Ramos (cell line): ENCODE measurements around the gene COL25A1.
"Not testable (repeated sequence)": the region's sequence is repeated elsewhere in the genome, so short reads cannot be mapped to it uniquely, and the experiment has no call there.

Source experiments
- in situ Hi-C: fragments of 300-500 bp; cut with MboI; formaldehyde crosslinking; loops from one replicate; pipeline ENCODE4 v1.14.3; 2022; ENCODE audit warnings: low sequenced_read_pairs; ENCODE audit not compliant: unreplicated experiment

The COL25A1 gene

DNA sequence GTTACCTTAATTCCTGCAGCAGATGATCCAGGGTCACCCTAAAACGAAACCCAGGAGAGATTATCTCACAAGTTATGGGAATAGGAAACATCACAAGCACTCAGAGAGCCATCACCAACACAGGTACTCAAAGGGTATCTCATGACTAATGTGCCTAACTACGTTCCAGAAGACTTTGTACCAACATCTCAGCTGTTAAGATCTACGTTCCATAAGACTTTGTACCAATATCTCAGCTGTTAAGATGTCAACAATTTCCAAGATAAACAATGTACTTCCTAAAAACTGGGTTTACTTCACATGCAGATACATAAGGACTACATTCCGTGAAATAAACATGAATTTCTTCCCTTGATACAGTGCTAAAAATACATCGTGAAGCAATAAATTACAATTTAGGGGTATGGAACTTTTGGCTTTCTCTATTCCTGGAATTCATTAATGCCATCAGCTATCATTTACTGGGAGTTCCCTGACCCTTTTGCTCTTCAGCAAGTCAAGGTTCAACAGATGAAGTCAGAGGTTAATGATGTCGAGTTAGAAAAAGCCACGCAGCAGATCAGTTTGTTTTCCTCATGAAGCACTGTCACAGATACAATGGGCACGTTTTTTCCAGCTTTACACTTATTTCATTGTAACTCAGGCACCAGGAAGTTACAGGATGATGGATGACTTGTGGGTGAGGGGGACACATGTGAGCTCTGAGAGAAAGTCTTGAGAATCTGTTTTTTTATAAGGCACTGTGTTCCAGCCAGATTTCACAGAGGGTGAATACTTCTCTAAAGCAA lies 412.6 kb downstream of the COL25A1 start:
- in situ Hi-C loops: no loop called here

DNA sequence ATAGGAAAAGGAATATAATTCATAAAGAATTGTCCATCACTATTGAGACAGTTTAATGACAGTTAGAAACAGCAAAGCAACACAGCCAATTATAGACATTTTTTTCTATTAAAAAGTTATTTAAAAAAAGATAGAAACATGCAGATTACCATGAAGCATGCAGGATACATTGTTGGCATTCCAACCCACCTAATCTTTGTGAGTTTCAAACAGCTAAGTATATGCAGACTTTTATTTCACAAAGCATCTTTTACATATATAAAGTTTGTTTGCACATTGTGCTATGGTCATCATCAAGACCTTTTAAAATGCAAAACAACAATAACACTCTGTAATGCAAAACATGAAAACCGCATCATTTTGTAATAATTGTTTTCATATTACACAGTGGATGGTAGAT lies 413.7 kb downstream of the COL25A1 start:
- in situ Hi-C loops: no loop called here

DNA sequence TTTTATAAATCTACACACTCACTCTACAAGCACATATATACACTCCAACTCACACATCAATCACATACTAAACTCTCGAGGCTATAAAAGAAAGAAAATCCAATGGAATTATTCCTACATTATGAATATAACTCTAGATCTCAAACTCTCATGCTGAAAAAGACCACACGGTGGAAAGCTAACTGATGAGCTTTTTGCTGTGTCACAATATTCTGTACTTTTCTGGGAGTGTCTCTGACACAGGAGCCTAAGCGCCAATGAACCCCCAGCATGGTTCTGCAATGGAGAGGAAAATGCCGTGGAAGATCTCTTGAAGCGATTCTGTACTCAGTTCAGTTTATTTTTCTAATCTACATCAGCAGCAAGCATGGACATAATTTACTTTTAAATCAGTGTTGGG lies 415.4 kb downstream of the COL25A1 start:
- in situ Hi-C loops: no loop called here

DNA sequence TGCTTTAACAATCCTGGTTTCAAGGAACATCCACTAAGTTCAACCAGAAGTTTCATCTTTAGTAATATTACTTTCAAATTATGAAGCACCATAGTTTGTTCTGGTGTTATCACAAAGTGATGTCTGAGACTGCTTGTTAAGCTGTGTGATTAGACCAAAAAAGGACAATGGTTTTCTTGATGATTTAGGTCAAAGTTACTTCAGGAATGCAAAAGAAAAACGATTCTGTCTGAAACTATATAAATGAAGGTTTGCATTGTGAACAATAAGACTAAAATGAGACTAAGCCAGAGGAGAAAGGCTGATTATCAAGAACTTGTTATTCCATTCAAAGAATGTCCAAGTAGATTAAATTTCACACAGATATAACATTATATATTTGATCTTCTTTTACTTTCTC lies 417.2 kb downstream of the COL25A1 start:
- in situ Hi-C loops: no loop called here

DNA sequence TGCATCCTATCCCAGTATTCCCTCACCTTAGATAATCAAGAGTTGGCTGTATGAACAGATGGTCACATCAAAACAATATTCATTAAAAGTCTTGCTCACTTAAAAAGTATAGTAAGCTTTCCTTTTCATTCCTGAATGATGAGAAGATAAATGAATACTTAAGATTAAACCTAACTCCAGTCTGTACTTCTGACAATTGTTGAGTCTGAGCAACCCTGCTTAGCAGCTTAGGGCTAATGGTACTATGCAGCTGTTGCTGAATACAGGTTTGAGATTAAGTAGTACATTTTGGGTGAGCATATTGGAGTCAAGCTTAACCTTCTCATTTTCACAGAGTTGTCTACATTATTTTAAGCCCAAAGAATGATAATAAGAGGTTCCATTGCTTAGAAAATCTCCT lies 417.9 kb downstream of the COL25A1 start:
- in situ Hi-C loops: no loop called here

DNA sequence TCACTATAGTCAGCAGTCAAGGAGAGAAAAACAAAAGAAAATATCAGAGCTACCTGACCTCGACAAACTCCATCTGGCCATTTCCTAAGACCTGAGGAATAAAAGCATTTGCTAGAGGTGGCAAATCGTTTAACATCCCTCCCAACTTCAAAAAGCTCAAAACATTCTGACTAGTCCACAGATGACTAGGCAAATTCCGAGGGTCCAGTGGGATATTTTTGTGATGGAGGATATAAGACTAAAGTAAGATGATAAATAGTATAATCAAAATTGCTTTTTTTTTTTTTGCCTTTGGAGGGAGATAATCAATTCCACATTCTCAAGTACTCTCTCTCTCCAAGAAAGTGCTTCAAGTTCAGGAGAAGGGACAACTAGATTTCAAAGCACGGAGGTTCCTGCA lies 420.5 kb downstream of the COL25A1 start:
- in situ Hi-C loops: no loop called here

DNA sequence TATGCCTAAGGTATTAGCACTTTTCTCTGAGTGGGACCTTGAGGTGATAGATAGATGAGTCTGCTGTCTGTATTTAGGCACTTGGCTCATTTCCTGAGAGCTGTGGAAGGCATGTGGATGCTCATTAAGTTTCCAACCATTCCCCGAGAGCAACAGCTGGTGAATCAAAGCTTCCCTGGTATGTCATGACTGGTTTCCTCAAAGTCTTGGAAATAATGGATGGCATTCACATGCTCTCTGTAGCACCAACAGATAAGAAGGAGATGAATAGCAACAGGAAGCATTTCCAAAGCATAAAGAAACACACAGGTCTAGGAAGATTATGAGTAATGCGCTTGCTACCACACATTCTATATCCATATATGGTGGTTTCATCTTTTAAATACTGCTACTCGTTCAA lies 421.3 kb downstream of the COL25A1 start:
- in situ Hi-C loops: no loop called here

DNA sequence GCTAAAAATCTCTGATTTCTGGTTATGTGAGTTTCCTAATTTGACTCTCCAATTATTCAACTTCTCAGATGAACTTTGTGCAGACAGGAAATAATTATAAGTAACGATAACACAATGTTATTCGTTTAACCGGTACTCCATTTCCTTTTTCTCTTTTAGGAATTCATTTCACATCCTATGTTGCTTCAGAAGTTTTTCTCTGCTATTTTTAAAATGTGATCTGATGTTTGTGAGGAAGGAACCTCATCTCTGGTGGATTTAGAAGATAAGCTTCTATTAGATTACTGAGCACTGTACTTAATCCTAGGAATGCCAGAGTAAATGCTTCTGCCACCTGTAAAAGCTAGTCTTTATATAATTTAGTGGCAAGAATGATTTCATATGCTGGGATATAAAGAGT lies 423.7 kb downstream of the COL25A1 start:
- in situ Hi-C loops: no loop called here

DNA sequence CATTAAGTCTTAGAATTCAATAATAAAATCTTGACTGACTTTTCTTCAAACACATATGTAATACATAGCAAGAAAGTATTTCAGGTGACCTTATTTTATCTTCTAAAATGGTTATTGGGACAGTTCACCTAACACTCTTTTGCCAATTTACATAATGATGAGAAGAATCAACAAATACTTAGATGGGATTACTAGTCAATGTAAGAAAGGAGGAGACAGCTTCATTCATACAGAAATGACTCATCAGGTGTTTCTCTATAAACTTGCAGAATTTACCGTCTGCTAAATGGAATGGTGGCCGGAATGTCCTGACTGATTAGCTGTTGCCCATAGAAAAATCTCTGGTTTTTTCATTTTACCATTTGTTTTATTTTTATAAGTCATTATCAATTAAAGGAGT lies 424.6 kb downstream of the COL25A1 start:
- in situ Hi-C loops: no loop called here

DNA sequence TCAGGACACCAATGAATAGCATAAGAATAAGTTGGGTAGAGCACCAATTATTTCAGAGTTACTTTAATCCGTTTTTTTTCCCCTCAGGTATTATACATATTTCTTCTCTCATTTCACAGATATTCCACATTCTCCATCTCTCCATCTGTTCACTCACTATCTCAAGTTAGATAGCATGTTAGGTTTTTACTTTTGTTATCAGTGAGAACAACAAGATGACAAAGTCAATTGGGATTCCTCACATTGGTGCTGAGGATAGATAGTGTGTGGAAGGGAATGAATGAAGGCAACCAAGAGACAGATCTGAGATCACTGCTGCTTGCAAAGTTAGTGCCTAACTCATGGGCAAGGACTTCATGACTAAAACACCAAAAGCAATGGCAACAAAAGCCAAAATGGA lies 427.7 kb downstream of the COL25A1 start:
- in situ Hi-C loops: no loop called here

DNA sequence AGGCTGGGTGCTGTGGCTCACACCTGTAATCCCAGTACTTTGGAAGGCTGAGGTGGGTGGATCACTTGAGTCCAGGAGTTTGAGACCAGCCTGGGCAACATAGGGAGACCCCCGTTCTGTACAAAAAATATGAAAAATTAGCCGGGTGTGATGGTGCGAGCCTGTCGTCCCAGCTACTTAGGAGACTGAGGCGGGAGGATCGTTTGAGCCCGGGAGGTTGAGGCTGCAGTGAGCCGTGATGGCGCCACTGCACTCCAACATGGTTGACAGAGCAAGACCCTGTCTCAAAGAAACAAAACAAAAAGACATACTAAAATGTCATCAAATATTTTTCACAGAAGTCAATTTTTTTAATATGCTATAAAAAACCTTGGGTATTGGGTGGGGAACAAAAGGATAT lies 432.5 kb downstream of the COL25A1 start:
- in situ Hi-C loops: not testable (repeated sequence)

DNA sequence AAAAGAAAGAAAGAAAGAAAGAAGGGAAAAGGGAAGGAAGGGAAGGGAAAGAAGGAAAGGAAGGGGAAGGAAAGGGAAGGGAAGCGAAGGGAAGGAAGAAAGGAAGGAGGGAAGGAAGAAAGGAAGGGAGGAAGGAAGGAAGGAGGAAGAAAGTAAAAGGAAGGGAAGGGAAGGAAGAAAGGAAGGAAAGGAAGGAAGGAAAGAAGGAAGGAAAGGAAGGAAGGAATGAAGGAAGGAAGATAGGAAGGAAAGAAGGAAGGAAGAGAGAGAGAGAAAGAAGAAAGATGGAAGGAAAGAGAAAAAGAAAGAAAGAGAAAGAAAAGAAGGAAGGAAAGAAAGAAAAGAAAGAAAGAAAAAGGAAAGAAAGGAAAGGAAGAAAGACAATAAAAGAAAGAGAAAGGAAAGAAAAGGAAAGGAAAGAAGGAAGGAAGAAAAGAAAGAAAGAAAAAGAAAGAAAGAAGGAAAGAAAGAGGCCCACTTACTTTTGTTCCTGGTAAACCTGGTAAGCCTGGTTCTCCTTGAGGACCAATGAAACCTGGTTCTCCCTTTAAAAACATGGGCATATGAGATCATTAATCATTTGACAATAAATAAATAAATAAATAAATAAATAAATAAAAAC lies 433.7 kb downstream of the COL25A1 start:
- in situ Hi-C loops: no loop called here

DNA sequence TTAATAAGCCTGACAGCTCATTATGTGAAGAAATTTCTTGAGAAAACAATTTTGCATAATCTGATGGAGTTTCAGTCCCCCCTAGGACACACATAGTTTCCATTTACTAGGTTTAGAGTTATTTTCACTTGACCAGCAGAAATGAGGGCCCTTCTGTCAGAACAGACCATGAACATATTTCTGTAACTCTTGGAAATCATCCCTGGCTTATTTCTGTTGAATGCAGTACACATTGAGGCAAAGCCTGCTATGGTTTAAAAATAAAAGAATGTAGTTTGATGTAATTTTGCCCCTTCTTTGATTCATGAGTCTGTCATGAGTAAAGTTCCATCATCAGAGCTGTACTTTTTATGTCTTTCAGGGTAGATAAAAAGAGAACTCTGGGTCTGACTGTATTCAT lies 435.0 kb downstream of the COL25A1 start:
- in situ Hi-C loops: no loop called here

DNA sequence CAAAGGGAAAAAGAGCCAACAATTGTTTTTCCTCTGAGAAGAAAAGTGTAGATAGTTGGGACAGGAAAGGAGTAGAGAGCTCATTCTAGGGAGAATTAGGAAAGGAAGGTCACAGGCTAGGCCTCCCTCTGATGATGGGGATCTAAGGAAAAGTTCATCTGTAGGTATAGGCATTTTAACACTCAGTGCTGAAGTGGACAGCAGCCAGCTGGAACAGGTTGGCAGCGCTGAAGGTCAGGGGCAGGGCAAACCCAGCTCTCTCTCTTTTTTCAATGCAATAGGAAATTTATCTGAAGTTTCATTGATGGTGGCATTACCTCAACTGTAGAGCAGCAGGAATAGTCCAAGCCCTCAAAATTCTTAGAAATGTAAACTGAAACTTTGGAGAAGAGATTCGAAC lies 441.1 kb downstream of the COL25A1 start:
- in situ Hi-C loops: no loop called here

DNA sequence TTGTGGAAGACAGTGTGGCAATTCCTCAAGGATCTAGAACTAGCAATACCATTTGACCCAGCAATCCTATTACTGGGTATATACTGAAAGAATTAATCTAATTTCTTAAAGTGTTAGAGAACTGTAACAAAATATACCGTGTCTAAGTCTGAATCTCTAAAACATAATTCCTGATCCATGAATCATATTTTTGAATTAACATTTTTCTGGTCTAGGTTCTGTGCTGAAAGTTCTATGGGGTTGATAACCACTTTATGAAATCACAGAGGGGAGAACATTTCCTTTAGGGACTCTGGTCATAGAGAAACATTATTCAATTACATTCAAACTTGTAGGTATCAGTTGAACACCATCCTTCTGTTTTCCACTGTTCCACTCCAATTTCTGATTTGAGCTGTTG lies 447.7 kb downstream of the COL25A1 start:
- in situ Hi-C loops: no loop called here

DNA sequence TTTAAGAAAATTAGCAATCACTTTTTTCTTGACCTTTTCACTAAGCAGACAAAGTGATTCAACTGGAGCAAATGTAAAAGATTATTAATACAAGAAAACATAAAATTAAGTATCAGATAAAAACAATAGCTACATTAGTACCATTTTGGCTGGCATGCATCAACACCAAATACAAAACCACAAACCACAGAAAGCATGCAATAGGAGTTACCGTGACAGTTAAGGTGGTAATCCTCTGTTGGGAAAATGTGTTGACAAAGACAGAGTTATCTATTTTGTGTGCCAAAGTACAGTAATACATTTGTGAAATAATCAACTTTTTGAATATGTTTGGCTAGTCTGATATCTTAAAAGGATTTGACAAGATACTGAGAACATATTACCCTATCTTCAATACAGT lies 449.8 kb downstream of the COL25A1 start:
- in situ Hi-C loops: no loop called here

DNA sequence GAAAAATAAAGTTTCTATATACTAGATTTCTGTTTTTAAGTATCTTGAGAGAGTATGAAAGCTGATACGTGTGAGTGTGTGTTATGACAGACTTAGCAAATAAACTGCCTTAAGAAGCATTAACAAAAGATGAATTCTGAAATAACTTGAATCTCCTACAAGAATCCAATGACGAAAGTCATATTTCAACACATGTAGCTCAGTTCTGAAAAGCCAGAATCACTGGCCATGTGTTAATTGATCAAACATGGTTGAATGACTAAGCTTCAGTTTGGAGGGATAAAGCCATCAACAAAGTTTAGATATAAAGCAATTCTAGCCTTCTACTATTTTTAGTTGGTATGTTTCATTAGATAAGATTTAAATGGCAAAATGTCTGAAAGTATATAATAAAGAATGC lies 451.1 kb downstream of the COL25A1 start:
- in situ Hi-C loops: no loop called here

DNA sequence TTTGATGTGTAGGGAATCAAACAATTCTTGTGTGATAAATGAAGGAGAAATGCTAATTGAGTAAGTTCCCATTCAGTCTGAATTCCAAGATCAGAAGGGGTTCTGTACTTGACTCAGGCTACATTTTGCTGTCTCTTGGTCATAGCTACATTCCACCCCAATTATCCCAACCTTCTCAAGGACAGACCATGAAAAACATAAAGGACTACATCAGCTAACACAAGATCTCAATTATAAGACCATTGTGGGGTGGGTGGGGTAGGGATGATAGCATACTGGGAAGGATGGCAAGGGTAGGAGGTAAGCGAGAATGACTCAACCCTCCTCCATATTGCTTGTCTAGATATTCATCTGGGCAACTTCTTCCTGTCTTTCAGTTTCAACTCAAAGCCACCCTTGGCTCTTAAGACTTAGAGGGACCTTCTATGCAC lies 452.2 kb downstream of the COL25A1 start:
- in situ Hi-C loops: no loop called here

DNA sequence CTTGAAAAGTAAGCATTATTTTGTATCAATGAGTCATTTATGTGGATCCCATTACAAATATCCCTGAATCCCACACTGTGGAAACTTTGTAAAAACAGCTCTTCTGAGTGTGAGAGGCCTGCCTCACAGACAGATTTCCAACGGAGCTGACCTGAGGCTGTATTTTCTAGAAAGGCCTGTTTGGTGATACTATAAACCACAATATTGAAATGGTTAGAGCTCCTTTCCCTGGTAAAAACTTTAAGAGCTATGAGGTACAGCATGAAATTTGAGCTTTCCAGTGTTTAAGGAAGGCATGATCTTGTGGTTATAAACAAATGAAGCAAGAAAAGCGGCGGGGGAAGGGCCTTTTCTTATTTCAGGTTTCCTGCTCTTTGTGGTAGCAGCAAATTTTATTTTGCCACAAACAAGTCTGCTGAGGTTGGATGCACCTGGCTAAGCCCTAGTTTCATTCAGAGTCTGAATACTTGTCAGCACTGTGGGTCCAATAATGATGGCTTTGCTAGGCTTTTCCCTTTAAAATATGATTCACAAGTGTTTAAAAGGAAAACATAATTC lies 452.8 kb downstream of the COL25A1 start:
- in situ Hi-C loops: no loop called here

DNA sequence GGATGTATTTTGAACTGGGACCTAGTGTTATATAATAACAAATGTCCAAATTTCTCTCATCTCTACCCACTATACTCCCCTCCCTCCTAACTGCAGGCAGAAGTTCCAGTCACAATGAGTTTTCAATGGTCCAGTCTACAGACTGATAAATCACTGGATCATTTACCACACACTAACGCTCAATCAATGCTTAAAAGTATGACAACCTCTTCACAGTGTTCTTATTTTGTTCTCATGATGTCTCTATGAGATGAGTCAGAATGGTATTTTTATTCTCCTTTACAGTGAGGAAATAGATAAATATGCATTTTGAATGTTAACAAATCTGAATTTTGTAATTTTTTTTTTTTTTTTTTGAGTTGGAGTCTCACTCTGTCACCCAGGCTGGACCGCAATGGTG lies 455.9 kb downstream of the COL25A1 start:
- in situ Hi-C loops: no loop called here

DNA sequence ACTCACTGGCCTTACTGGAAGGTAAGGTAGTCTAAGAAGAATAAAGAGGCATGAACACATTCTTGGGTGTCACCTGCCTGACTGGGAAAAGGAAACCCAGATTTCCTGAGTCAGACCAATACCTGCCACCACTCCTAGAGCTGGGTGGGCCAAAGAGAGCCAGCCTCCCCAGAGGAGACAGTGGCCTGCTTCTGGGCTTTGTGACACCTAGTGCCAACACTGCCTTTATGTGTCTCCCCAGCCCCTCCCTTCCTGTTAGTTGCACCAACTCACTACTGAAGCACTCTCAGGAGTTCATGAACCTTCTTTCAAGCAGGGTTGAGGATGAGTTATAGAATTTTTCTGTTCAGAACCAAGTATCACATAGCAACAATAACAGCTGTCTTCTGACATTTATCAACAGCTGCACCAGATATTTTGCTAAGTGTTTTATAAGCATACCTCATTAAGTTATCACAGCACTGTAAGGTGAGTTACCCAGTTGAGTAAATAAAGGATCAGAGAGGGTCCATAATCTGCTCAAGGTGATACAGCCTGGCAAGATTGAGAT lies 462.0 kb downstream of the COL25A1 start:
- in situ Hi-C loops: no loop called here

DNA sequence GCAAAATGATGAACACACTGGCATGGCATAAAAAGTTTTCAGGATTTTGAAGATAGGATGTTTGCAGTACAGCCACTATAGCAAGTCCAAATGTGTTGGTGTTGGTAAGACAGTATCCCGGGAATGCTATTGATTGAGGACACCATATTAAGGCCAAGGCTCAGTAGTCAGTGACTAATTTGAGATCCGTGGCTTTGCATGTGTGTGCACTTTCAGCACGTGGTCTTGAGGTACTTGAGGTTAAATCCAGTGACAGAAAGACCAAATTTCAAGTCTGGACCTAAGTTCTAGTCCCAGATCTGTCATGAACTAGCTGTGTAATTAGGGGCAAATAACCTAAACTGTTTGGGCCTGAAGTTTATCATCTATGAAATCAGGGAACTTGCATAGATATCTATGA lies 463.1 kb downstream of the COL25A1 start:
- in situ Hi-C loops: no loop called here
